ENCODE measurements around the gene KLF12.
A peak's percentile ranks its signal among the peaks of the same experiment; 100 is the strongest.

The KLF12 gene

GRCh38 chr13:74134777-74135325 lies 647 bp upstream of the KLF12 start:
- DNase-seq = peak; percentile 71

DNA sequence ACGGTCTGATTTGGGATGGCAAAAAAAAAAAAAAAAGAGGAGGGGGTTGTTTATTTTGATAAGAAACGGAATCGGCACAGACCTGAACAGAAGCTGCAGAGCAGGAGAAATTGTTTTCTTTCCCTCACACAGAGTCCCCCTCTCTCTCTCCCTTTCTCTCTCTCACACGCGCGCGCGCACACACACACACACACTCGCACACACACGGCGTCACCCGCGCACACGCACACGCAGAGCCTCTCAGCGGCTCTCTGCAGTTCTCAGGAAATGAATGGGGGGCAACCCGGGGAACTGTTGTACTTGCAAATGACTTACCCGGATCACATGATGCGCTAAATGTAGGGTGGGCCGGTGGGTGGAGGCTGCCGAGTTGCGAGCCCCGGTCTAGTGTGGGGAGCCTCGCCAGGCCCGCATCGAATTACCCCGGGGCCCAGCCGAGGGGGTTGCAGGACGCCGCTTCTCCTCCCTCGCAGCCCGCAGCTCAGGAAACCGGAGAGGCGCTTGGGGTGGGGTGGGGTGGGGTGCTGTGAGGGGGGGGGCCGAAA lies 475 bp downstream of the KLF12 start:
- DNase-seq = peak; percentile 90

DNA sequence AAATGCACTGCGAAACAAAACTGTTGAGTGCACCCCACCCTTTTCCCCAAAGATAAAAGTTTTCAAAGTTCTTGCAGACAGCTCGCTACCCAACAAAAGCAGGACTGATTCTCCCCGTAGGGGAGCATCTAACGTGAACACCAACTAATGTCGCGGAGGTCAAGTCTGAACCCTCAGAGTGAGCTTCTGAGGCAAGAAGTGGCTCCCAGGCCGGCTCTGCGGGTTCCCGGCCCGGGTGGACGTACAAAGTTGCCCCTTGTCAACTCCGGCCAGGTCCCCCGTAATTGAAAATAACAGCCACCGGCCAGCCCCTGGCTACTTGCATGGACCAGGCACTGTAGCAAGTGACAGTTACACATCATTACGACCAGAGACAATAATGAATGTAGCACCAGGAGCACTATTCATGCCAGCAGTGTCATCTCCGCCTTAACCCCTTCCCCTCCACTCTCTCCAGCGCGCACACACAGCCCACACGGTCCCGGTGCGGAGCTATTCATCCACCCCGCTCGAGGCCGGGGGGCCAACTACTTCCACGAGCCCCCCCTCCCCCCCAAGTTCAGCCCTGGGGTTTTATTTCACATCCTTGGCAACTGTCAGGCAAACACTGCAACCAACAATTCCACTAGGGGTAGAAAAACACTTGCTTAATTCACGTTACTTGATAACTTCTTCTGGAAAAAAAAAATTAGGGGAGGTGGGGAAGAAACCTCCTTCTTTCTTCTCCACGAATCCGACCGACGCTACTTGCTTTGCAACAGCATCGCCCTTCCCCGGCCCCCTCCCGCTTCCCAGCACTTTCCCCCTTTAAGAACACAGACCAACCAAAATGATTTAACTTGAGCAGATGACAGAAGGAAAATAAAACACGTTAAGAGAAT lies 1.2 kb downstream of the KLF12 start:
- DNase-seq = peak; percentile 23

GRCh38 chr13:74132152-74132775 lies 1.9 kb downstream of the KLF12 start:
- DNase-seq = no peak

DNA sequence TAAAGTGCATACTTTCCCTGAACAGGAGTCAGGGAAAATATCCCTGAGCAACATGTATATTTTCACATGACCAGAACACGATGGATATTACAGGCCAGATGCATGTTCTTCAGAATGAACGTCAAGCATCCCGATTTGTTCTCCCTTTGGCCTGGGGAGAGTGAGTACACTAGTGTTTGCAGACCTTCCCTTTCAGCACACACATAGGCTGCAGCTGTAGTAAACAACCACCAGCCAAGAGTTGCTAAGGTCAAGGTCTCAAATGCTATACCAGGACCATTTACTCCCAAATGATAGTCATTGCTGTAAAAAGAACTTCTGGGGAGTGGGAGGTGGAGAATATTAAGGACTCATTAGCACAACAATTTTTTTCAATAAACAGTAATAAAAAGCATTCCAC lies 3.0 kb downstream of the KLF12 start:
- DNase-seq = no peak

DNA sequence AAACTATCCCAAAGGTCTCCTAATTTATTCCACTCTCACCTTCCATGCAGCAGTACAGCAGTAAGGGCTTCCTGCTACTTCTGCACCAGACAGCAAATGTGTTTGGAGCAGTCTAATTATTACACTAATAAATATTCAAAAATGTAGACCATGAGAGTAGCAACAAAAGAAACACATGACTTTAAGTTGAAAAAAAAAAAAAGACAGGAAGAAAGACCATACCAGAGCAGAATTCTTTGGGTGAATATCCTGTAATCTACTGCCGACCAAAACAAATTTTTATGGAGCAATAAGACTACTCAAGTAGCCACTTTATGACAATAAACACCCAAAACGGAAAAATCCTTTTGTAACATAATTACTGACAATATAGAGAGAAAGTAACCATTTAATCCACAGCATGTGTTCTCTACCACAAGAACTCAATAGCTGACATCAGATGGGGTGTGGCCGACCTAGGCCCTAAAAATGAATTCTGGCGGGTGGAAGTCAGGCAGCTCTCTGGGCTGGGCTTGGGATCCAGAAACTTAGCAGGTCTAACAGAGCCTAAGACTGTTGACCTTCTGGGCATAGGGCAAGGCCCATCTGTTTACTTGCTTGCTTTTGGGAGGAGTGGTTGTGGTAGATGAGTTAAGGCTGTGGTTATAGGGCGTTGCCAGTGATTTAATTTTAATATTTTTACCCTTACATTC lies 4.6 kb downstream of the KLF12 start:
- no peak for DNase-seq

DNA sequence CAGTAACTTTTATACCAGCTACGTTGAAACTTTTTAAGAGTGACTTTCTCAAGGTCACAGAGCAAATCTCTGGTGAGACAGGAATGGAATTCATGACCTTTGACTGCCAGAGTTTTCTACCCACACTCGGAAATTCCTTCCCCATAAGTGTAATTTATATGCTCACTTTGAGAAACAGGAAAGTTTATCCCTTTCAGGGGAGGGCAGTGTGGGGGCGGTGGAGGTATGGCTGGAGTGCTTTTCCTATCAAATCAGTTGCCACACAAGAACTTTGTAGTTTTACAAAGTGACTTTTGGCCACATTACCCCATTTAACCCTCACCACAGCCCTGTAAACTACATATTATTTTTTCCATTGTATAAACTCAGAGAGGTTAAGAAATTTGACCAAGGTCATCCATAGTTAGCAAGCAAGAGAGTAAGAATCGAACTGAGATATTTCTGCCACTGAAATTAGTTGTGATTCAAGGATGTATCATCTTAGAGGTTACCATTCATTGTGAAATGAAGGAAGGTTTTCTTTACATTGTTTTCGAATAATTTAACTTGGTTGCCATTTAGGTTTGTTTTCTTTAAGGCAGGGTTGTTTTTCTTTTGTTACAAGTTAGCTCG lies 5.9 kb downstream of the KLF12 start:
- DNase-seq = no peak

GRCh38 chr13:74118328-74118727 lies 15.9 kb downstream of the KLF12 start:
- no peak for DNase-seq

DNA sequence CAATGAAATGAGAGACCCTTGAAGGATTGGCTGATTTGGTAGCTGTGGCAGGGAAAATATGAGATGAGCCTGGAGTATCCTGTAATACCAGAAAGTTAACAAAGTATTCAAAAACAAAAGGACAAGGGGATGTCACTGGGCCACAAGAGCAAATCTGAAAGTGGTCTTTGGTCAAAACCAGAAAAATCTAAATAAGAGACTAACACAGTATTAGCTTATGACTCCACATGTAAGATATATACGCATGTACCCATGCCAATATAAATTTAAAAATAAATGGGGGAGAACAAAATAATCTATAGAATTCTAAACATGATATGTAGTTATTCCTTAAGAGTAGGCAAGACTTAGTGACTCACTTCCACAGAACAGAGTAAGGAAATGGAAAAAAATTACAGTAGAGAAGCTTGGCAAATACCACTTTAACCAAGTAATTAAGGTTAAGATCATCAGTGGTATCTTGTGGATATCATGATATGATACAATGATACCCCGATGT lies 16.9 kb downstream of the KLF12 start:
- DNase-seq = no peak

GRCh38 chr13:74115133-74115532 lies 19.1 kb downstream of the KLF12 start:
- DNase-seq = no peak

GRCh38 chr13:74114641-74115040 lies 19.6 kb downstream of the KLF12 start:
- DNase-seq = no peak

DNA sequence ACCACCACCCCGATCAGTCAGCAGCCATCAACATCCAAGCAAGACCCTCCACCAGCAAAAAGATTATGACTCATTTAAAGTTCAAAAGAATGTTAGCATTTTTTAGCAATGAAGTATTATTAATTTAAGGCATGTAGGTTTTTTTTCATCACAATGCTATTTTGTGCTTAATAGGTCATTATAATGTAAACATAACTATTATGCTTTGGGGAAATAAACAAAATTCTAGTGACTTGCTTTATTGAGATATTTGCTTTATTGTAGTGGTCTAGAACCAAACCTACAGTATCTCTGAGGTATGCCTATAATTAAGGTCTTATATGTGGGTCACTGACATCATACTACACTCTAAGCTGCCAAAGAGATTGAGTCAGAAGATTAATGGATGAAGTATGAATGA lies 20.0 kb downstream of the KLF12 start:
- DNase-seq = no peak

- DNase-seq = no peak
Observed at GRCh38 chr13:74111901-74112824, 22.0 kb downstream of the KLF12 start.

- no peak for DNase-seq
Observed at GRCh38 chr13:74111399-74111798, 22.8 kb downstream of the KLF12 start.

- no peak for DNase-seq
Observed at GRCh38 chr13:74110053-74110452, 24.2 kb downstream of the KLF12 start.

DNA sequence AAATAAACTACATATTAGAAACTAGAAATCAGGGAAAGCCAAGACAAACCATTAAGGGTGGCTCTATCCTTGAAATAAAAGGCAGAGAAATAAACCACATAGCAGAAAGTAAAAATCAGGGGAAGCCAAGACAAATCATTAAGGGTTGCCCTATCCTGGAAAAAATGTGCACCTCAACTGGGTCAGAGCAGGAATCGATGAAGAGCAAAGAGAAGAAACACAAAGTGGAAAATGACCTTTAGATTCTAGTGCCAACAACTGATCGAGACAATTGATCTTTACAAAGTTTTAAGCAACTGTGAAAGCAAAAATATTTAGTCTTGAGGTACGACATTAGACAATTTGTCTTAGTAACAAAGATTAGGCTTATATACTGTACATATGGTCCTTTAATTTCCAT lies 26.6 kb downstream of the KLF12 start:
- DNase-seq = no peak

DNA sequence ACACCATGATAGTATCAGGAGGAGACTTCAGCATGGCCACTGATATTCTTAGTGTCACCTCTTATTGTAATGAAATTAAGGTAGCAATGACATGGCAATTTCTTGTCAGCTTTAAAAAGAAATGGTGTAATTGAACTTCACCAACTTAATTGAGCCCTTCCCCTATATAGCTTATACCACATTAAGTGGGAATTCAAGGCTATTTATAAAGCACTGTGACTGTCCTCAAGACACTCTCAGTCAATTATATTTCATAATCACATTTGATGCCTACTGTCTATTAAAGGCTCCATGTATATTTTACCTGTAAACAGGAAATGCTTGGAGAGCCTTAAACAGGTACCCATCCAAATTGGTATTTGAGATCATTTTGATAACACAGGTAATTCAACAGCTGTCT lies 28.3 kb downstream of the KLF12 start:
- no peak for DNase-seq

DNA sequence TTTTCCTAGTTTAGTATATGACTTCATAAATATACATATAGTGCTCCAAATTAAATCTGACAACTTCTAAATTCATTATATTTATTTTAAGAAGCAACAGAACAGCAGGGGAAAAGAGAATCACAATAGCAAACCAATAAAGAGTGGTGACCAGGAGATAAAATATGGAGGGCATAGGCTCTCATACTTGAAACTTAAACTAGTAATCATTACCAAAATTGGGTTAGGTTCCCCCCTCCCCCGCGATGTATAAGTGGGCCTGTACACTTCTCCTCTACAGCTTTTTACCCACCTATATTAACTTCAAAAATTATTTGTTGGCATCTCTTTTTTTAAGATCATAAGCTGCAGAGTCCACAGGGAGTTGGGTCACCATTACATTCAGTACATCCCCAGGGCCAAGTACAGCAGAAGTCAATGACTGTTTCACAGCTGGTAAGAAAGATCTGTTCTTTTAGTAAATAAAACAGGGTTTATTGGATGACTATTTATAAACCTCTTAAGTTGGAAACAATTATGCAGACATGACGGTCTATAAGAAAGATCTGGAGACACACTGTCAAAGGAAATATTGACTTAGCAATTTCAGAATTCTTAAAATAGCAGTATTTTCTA lies 29.4 kb downstream of the KLF12 start:
- DNase-seq = no peak

DNA sequence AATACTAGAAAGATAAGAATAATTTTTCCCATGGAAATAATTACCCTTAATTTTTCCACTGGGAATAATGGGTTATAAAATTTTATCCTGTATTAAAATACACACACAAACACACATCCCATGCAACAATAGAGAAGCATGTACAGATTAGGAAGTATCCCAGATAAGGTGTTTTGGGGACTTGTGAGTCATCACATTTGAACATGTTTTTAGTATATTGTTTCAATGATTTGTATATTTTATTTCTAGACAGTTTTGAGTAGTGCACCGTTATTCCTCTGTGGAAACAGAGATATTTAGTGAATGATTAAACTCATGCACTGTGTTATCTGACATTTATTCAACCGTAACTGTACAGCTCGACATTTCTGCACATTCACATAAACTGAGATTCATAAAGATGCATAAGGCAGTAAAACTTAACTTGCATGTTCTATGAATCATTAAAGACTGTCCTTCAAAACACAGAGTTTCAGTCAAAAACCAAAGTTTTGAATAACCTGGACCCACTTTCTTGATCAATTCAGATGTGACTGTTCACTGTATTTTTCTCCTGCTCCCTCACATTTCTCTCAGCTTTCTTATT lies 30.1 kb downstream of the KLF12 start:
- no peak for DNase-seq

DNA sequence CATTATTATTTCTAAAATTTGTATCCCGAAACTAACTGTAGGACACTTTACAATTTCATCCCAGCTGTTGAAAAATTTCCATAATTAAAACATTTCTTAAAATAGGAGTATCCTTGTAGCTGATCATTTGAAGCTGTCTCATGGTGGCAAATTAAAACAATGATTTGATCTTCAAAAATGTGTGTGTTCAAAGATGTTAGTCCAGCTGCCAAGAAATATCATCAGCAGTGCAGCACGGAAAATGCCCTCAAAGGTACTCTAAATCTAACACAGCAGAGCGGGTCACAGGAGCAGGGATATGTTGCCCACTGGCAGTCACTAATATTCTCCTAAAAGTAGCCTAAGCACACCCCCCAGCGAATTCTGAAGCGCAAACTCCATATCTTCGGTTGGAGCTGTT lies 31.0 kb downstream of the KLF12 start:
- no peak for DNase-seq

- no peak for DNase-seq
Observed at GRCh38 chr13:74102691-74103090, 31.5 kb downstream of the KLF12 start.

All from NK-92 treated with Interleukin-12 subunit alpha and Interleukin-12 subunit beta, amount 100 ng/mL, for 24 hours (cell line).